OCI-LY7 (cell line): ENCODE data around the gene BCL2L11. TPM values are rescaled to one million over a fixed set of nuclear protein-coding genes. Genes with fewer than 3 reads are reported as not detected.

Experiments
- BruUV-seq: library from RNA; stranded (reverse); fragments of 400-500 nt; replicated peaks from 2 replicates; lab custom pipeline; 2021; lab: Mats Ljungman, UMichigan
- CTCF ChIA-PET: fragments of 300-600 bp; sonication (Branson Sonifier 250); formaldehyde crosslinking; loops from one replicate; lab custom pipeline; 2022; ENCODE audit warnings: antibody characterized with exemption; ENCODE audit not compliant: unreplicated experiment; lab: Charles Lee
- POLR2A ChIA-PET: fragments of 300-600 bp; sonication (Branson Sonifier 250); formaldehyde crosslinking; loops from one replicate; lab custom pipeline; 2022; ENCODE audit warnings: antibody characterized with exemption; lab: Charles Lee
- DNase-seq: peaks from one replicate; pipeline ENCODE4 v3.0.0-alpha.2; 2015; ENCODE audit warnings: low spot score
- H2AFZ ChIP-seq: fragments of 200-600 bp; sonication (generic), shearing (Covaris generic); 2 replicates; pipeline ENCODE4 v1.6.1; 2014; ENCODE audit warnings: mild to moderate bottlenecking, antibody characterized with exemption, low read length, moderate library complexity
- H3K27ac ChIP-seq: fragments of 200-600 bp; sonication (generic); 2 replicates; pipeline ENCODE4 v1.5.1; 2014; ENCODE audit warnings: mixed run types, low read depth, mild to moderate bottlenecking, moderate library complexity, low read length, inconsistent platforms; ENCODE audit not compliant: poor library complexity, severe bottlenecking
- H3K36me3 ChIP-seq: fragments of 200-600 bp; sonication (generic); 2 replicates; pipeline ENCODE4 v1.6.1; 2014; ENCODE audit warnings: mild to moderate bottlenecking, antibody characterized with exemption, low read length, moderate library complexity, mixed read lengths; ENCODE audit not compliant: insufficient read depth
- H3K4me1 ChIP-seq: fragments of 200-600 bp; sonication (generic); 2 replicates; pipeline ENCODE4 v1.5.1; 2014; ENCODE audit warnings: mild to moderate bottlenecking, low read length; ENCODE audit not compliant: insufficient read depth, poor library complexity, severe bottlenecking
- H3K4me2 ChIP-seq: fragments of 200-600 bp; sonication (generic); 2 replicates; pipeline ENCODE4 v1.6.1; 2014; ENCODE audit warnings: mild to moderate bottlenecking, low read length
- H3K4me3 ChIP-seq: fragments of 200-600 bp; sonication (generic); 2 replicates; pipeline ENCODE4 v1.5.1; 2014; ENCODE audit warnings: mild to moderate bottlenecking, low read depth, low read length; ENCODE audit not compliant: poor library complexity, severe bottlenecking
- H3K79me2 ChIP-seq: fragments of 200-600 bp; sonication (generic); 2 replicates; pipeline ENCODE4 v1.6.1; 2016; ENCODE audit warnings: low read depth, mild to moderate bottlenecking, low read length, moderate library complexity, mixed read lengths; ENCODE audit not compliant: insufficient read depth
- H3K9me2 ChIP-seq: fragments of 200-600 bp; sonication (generic); 2 replicates; pipeline ENCODE4 v1.6.1; 2016; ENCODE audit warnings: mild to moderate bottlenecking, low read length, mixed read lengths; ENCODE audit not compliant: insufficient read depth
- H3K9me3 ChIP-seq: fragments of 200-600 bp; sonication (generic); 2 replicates; pipeline ENCODE4 v1.6.1; 2014; ENCODE audit warnings: mild to moderate bottlenecking, mixed run types, low read length, mixed read lengths
- H4K20me1 ChIP-seq: fragments of 200-600 bp; sonication (generic); 2 replicates; pipeline ENCODE4 v1.6.1; 2014; ENCODE audit warnings: mild to moderate bottlenecking, antibody characterized with exemption, low read length, moderate library complexity, mixed read lengths; ENCODE audit not compliant: insufficient read depth
- CTCF ChIP-seq: fragments of 200-600 bp; sonication (generic); conservative IDR thresholded peaks from 2 replicates; pipeline ENCODE4 v1.5.1; 2014; ENCODE audit warnings: mild to moderate bottlenecking, antibody characterized with exemption, low read length, moderate library complexity, mixed read lengths
- EZH2phosphoT487 ChIP-seq: fragments of 200-600 bp; sonication (generic); IDR thresholded peaks from 2 replicates; pipeline ENCODE4 v1.6.1; 2018; ENCODE audit warnings: low read depth, borderline replicate concordance, mild to moderate bottlenecking, mixed run types, antibody characterized with exemption, low read length, moderate library complexity, mixed read lengths
- intact Hi-C: fragments of 100-400 bp; cut with micrococcal nuclease; formaldehyde crosslinking; loops from one replicate; pipeline ENCODE4 v1.10.0; 2022; ENCODE audit not compliant: unreplicated experiment
- total RNA-seq, 2 experiments: library from RNA; depleted of rRNA in 1 of 2; stranded (reverse); fragments of >200 nt in 1 of 2; shearing (Covaris generic) in 1 of 2; gene quantifications; 2 replicates each; pipeline ENCODE4 v1.2.3, GENCODE V29; 2014 to 2022

BCL2L11 gene
- total RNA-seq, 2 experiments from 2014 or later: 16.0 to 20.3 TPM

- Histone ChIP-seq H3K9me3 (no peaks in the 10 kb centered on the region), H3K79me2 (no peaks in the 10 kb centered on the region), H3K9me2 (no peaks in the 10 kb centered on the region), H3K4me1 (no peaks in the 10 kb centered on the region), H3K4me3 (no peak overlapping the region), H2AFZ (no peak overlapping the region), H3K27ac (no peak overlapping the region), H3K4me2 (no peak overlapping the region), H4K20me1 (no peaks in the 10 kb centered on the region), H3K36me3 (no peaks in the 10 kb centered on the region)
- DNase-seq: no peak
- intact Hi-C loops: no loop called here
- TF ChIP-seq CTCF (no peak), EZH2phosphoT487 (no peak)
- POLR2A ChIA-PET: no interaction called here
- no TSS peak for BruUV-seq
- CTCF ChIA-PET: no interaction called here
Observed at GRCh38 chr2:111191877-111192276, 71.2 kb downstream of the BCL2L11 start.

GRCh38 chr2:111192776-111193368 lies 72.2 kb downstream of the BCL2L11 start:
- Histone ChIP-seq H3K4me1 (no peaks in the 10 kb centered on the region), H4K20me1 (no peaks in the 10 kb centered on the region), H3K36me3 (no peaks in the 10 kb centered on the region), H3K79me2 (no peaks in the 10 kb centered on the region), H3K9me3 (no peaks in the 10 kb centered on the region), H3K4me3 (no peak overlapping the region), H3K9me2 (no peaks in the 10 kb centered on the region), H2AFZ (no peak overlapping the region), H3K27ac (no peak overlapping the region), H3K4me2 (no peak overlapping the region)
- ChIA-PET POLR2A (interaction anchor here (0.7 kb wide), 1 partner anchor 1785 kb away, joined by 3 read pairs; no protein-coding TSS in a partner anchor), CTCF (no interaction called here)
- intact Hi-C loops: no loop called here
- no TSS peak for BruUV-seq
- no peak for TF ChIP-seq EZH2phosphoT487
- TF ChIP-seq CTCF: no peak
- DNase-seq: no peak

- DNase-seq: no peak
Observed at GRCh38 chr2:111194835-111195621, 74.3 kb downstream of the BCL2L11 start.

More at GRCh38 chr2:111194835-111195621, 74.3 kb downstream of the BCL2L11 start:
- H3K4me2 ChIP-seq: no peak overlapping the region
- H4K20me1 ChIP-seq: no peaks in the 10 kb centered on the region
- H2AFZ ChIP-seq: no peak overlapping the region
- no peak overlapping the region for H3K4me3 ChIP-seq
- no peak overlapping the region for H3K27ac ChIP-seq
- no peaks in the 10 kb centered on the region for H3K9me3 ChIP-seq
- TF ChIP-seq CTCF (no peak), EZH2phosphoT487 (no peak)
- H3K9me2 ChIP-seq: no peaks in the 10 kb centered on the region
- no peaks in the 10 kb centered on the region for H3K36me3 ChIP-seq
- intact Hi-C loops: no loop called here
- H3K4me1 ChIP-seq: no peaks in the 10 kb centered on the region
- BruUV-seq: no TSS peak
- no peaks in the 10 kb centered on the region for H3K79me2 ChIP-seq
- ChIA-PET POLR2A (interaction anchor here (0.7 to 1.0 kb wide), 2 partner anchors 10 to 451 kb away, joined by 3 read pairs; no protein-coding TSS in a partner anchor), CTCF (no interaction called here)
